D341Med (cell line): ENCODE data around the gene TGFBR2.

ENCODE experiments used
- DNase-seq: peaks from one replicate; pipeline ENCODE4 v3.0.0; 2012; ENCODE audit warnings: low spot score

Gene TGFBR2

GRCh38 chr3:30637310-30638219, 31.2 kb downstream of the TGFBR2 start:
- no peak for DNase-seq

- no peak for DNase-seq
Measured at GRCh38 chr3:30638685-30639412, 32.4 kb downstream of the TGFBR2 start.

GRCh38 chr3:30639937-30640336, 33.5 kb downstream of the TGFBR2 start:
- DNase-seq: no peak

- no peak for DNase-seq
Measured at GRCh38 chr3:30640851-30641250, 34.5 kb downstream of the TGFBR2 start.

- no peak for DNase-seq
Measured at GRCh38 chr3:30641416-30642251, 35.2 kb downstream of the TGFBR2 start.

- no peak for DNase-seq
Measured at GRCh38 chr3:30642849-30643361, 36.5 kb downstream of the TGFBR2 start.

GRCh38 chr3:30643763-30644462, 37.5 kb downstream of the TGFBR2 start:
- DNase-seq: no peak

GRCh38 chr3:30644615-30645014, 38.2 kb downstream of the TGFBR2 start:
- no peak for DNase-seq

GRCh38 chr3:30645077-30645476, 38.7 kb downstream of the TGFBR2 start:
- DNase-seq: no peak

GRCh38 chr3:30646181-30646876, 39.9 kb downstream of the TGFBR2 start:
- DNase-seq: no peak

- DNase-seq: no peak
Measured at GRCh38 chr3:30646961-30647752, 40.8 kb downstream of the TGFBR2 start.

- DNase-seq: no peak
Measured at GRCh38 chr3:30648670-30649357, 42.4 kb downstream of the TGFBR2 start.

GRCh38 chr3:30649572-30650318, 43.3 kb downstream of the TGFBR2 start:
- no peak for DNase-seq

- no peak for DNase-seq
Measured at GRCh38 chr3:30650348-30650995, 44.1 kb downstream of the TGFBR2 start.

GRCh38 chr3:30654269-30654668, 47.9 kb downstream of the TGFBR2 start:
- DNase-seq: no peak

- no peak for DNase-seq
Measured at GRCh38 chr3:30655187-30655812, 48.9 kb downstream of the TGFBR2 start.

- DNase-seq: no peak
Measured at GRCh38 chr3:30656624-30657141, 50.3 kb downstream of the TGFBR2 start.
